GM19023 (cell line): Measurements from ENCODE around the gene TMEM115.

Experiments used
- ATAC-seq: cut with Tn5 transposase; IDR thresholded peaks from one replicate; pipeline ENCODE4 v1.9.1; 2021; ENCODE audit warnings: mild to moderate bottlenecking, moderate library complexity; ENCODE audit not compliant: unreplicated experiment

The TMEM115 gene

GRCh38 chr3:50353245-50354004, 5.9 kb downstream of the TMEM115 start:
- ATAC-seq, result no peak

DNA sequence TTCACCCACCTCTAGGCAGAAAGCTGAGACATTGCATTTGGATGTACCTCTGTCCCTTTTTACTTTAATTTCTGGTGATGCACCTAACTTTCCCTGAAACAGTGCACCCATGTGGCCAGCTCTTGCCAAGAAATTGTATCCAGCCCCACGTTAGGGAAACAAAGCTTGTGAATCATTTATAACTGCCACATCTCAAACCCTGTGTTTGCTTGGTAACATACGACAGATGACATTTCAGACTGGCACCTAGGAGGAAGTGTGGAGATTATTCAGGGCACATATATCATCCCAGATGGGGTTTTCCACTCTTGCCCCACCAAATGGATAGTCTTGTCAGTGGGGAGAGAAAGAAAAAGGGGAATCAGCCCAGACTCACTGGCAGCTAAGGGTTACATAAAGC, 6.5 kb downstream of the TMEM115 start:
- ATAC-seq, result no peak

DNA sequence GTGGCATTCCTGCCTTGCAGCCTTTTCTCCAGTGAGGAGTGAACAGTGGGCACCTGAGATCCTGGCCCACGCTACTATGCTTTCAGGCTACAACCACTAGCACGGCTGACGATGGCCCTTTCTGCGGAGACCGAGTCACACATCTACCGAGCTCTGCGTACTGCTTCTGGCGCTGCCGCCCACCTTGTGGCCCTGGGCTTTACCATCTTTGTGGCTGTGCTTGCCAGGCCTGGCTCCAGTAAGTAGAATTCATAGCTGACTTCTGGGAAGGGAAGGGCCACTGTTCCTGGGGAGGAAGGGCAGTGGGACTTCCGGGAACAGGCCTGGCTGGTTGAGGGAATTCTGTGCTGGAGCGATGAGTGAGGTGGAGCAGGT, 8.0 kb downstream of the TMEM115 start:
- ATAC-seq, result no peak

DNA sequence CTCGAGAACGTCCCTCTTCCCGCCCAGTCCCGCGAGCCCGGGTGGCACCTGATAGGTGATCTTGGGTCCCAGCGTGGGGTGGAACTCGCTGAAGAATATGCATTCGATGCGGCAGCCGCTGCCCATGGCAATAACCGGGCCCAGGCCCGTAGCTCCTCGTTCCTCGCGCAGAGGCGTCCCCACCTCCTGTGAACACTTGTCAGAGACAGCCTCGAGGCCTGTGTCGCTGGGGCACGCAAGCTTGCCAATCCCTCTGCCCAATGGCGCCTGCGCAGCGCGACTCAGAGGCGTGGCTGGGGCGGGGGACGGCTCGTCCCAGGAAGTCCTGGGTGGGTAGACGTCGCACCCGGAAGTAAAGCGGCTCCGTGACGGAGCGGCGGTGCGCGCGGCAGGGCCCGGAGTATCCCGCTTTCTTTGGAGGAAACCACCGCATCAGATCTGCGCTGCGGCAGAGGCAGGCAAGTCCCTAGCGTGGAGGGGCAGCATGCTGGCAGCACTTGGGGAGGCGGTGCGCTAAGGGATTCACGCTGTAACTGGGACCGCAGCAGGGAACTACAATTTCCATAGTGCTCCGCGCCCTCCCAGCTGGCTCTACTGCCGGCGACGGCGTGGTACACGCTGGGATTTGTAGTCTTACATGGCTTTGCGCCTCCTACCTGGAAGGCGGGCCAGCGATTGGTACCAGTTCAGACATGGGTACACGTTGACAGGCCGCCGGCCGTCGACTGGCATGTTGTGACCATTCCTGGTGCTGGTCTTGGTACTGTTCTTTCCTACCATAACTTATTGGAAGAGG, 8.6 kb downstream of the TMEM115 start, which contains the start of the genes CYB561D2 and NPRL2:
Gene CYB561D2 (plus strand): TSS at position 336 of the 796 bp plus-strand sequence. CDS start 572 bp downstream, outside the sequence.
Gene NPRL2 (minus strand): TSS at position 249 of the 796 bp plus-strand sequence. CDS start 123 bp downstream, at position 126.
- ATAC-seq, result peak; percentile 83

DNA sequence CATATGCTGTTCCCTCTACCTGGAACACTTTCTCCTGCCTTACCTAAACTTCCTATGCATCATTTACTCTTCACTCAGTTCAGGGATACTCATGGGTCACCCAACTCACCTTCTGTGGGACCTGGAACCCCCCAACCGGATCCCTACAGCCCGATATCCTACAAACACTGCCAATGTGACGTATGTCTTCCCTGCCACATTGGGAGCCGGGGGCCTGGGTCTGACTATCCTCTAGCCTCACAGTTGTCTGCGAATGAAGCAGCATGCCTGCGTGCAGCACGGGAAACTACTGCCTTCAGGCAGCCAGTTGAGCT, 9.2 kb downstream of the TMEM115 start:
- ATAC-seq, result no peak

DNA sequence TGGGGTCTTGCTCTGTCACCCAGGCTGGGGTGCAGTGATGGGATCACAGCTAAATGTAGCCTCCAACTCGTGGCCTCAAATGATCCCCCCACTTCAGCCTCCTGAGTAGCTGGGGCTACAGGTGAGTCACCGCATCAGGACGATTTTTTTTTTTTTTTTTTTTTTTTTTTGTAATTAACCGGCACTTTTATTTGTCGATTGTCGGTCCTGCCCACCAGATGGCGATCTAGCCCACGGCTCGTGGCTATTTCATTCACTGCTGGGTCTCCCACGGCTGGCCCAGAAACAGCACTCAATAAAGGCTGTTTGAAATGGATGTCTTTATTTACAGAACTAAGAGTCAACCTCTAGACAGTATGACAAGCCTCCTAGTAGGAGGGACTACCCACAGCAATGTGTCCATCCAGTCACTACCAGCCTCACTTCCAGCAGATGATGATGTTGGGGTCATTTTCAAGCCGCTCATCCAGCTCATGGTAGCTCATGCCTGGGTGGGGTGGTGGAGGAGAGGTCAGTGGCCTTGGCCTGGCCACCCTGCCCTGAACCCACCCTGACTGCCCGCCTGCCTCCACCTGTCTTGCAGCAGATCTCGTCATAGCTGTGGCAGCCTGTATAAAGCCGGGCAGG, 12.0 kb downstream of the TMEM115 start:
- no peak for ATAC-seq

- ATAC-seq, result no peak
Observed at GRCh38 chr3:50345586-50346234, 13.6 kb downstream of the TMEM115 start, which contains the start of gene ZMYND10. Gene ZMYND10, minus strand, starts transcription at chr3:50345732. Its CDS starts 153 bp downstream, at chr3:50345579.

GRCh38 chr3:50345008-50345407, 14.3 kb downstream of the TMEM115 start:
- ATAC-seq, result no peak

- ATAC-seq, result no peak
Observed at GRCh38 chr3:50342813-50343633, 16.3 kb downstream of the TMEM115 start.

- ATAC-seq, result no peak
Observed at GRCh38 chr3:50341996-50342650, 17.2 kb downstream of the TMEM115 start.

DNA sequence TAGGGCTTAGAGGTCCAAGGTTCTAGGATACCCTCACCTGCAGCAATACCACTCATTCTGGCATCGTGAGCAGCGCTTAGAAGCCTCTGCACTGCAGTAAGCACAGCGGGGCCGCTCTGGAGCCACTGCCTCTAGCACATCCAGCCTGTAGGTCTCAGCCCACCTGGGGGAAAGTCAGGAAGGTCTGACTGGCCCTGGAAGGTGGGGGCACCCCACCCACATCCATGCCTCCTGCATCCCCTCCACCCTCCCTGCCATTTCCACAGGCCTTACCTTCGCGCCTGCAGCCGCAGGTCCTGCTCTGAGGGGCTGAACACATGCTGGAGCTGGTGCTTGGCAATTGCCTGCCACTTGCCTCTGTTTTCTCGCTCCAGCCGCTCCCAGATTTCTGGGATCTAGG, 17.8 kb downstream of the TMEM115 start:
- ATAC-seq, result no peak

GRCh38 chr3:50340448-50341329, 18.6 kb downstream of the TMEM115 start, which contains the start of gene RASSF1:
Gene RASSF1, minus strand, starts transcription at chr3:50340836. Its CDS starts 31 bp downstream, at chr3:50340805.
- no peak for ATAC-seq

GRCh38 chr3:50340147-50340447, 19.2 kb downstream of the TMEM115 start:
- ATAC-seq, result no peak

DNA sequence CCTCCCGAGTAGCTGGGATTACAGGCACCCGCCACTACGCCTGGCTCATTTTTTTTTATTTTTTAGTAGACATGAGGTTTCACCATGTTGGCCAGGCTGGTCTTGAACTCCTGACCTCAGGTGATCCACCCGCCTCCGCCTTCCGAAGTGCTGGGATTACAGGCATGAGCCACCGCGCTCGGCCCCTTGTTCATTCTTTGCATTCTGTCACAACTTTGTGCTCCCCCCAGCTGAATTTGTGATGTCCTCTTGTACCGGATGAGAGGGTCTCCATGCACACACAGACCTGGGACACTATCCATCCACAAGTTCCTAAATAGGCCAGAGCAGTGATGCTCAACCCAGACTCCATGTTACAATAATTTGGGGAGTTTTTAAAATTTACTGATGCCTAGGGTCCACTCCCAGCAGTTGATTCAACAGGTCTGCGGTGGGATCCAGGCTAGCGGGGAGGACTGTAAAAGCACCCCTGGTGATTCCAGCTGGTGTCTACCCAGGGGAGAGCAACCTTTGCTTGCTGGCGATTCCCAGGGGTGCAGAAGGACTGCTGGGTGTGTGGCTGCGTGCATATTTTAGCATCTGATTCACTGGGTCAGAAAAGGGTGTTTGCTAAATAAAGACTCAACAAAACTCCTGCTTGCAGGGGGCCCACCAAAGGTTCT, 19.7 kb downstream of the TMEM115 start:
- ATAC-seq, result no peak

DNA sequence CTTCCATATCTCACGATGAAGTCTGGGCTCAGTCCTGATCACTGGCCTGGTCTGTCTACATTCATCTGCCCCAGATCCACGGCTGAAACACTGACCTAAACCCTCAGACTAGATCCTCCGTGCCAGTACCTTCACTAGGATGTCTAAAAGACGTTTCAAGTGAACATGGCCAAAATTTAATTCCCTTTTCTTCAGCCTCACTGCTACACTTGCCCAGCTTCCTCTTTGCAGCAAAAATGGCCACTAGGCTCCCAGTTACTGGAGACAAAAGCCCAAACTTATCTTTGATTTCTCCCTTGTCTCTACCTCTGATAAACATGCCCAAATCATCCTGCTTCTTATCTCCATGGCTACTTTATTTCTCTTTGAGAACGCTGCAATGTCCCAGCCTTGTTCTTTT, 20.4 kb downstream of the TMEM115 start:
- ATAC-seq, result no peak

- ATAC-seq, result peak; percentile 74
Observed at GRCh38 chr3:50337175-50337861, 22.0 kb downstream of the TMEM115 start.

- peak; percentile 31 for ATAC-seq
Observed at GRCh38 chr3:50336452-50337174, 22.7 kb downstream of the TMEM115 start.
